DOHH2 (cell line): Measurements from ENCODE around the gene SLC29A1.

Experiments
- H3F3A ChIP-seq: fragments of 200-600 bp; sonication (generic), shearing (Covaris generic); 2 replicates; pipeline ENCODE4 v1.6.0; 2016; ENCODE audit warnings: antibody characterized with exemption, mild to moderate bottlenecking; ENCODE audit not compliant: control insufficient read depth, insufficient read depth
- H3K27ac ChIP-seq: fragments of 200-600 bp; sonication (generic); 2 replicates; pipeline ENCODE4 v1.5.1; 2014; ENCODE audit warnings: low read depth, mild to moderate bottlenecking, low read length, moderate library complexity
- H3K27me3 ChIP-seq: fragments of 200-600 bp; sonication (generic); 2 replicates; pipeline ENCODE4 v1.6.1; 2014; ENCODE audit warnings: mild to moderate bottlenecking, low read length, mixed read lengths; ENCODE audit not compliant: control insufficient read depth
- H3K36me3 ChIP-seq: fragments of 200-600 bp; sonication (generic); 2 replicates; pipeline ENCODE4 v1.6.1; 2014; ENCODE audit warnings: mild to moderate bottlenecking, low read length, moderate library complexity, mixed read lengths; ENCODE audit not compliant: control insufficient read depth
- H3K4me1 ChIP-seq: fragments of 200-600 bp; sonication (generic); 2 replicates; pipeline ENCODE4 v1.6.1; 2014; ENCODE audit warnings: mild to moderate bottlenecking, low read length, mixed read lengths; ENCODE audit not compliant: control insufficient read depth
- H3K4me2 ChIP-seq: fragments of 200-600 bp; sonication (generic); 2 replicates; pipeline ENCODE4 v1.6.0; 2014; ENCODE audit warnings: mild to moderate bottlenecking, low read length, moderate library complexity
- H3K4me3 ChIP-seq: fragments of 200-600 bp; sonication (generic); 2 replicates; pipeline ENCODE4 v1.5.1; 2014; ENCODE audit warnings: mild to moderate bottlenecking, low read length, mixed read lengths
- H3K79me2 ChIP-seq: fragments of 200-600 bp; sonication (generic); 2 replicates; pipeline ENCODE4 v1.6.1; 2014; ENCODE audit warnings: mild to moderate bottlenecking, low read length, mixed read lengths; ENCODE audit not compliant: control insufficient read depth
- H3K9me2 ChIP-seq: fragments of 200-600 bp; sonication (generic); replicated peaks from 2 replicates; pipeline ENCODE4 v1.6.1; 2014; ENCODE audit warnings: mild to moderate bottlenecking, low read length, mixed read lengths; ENCODE audit not compliant: control insufficient read depth
- H3K9me3 ChIP-seq: fragments of 200-600 bp; sonication (generic); 2 replicates; pipeline ENCODE4 v1.6.1; 2014; ENCODE audit warnings: antibody characterized with exemption, low read length, mixed read lengths; ENCODE audit not compliant: control insufficient read depth, insufficient read depth
- H4K20me1 ChIP-seq: fragments of 200-600 bp; sonication (generic); 2 replicates; pipeline ENCODE4 v1.6.0; 2014; ENCODE audit warnings: low read depth, mild to moderate bottlenecking, antibody characterized with exemption, low read length, moderate library complexity; ENCODE audit not compliant: control insufficient read depth, insufficient read depth
- CTCF ChIP-seq: fragments of 200-600 bp; sonication (generic); IDR thresholded peaks from one replicate; pipeline ENCODE4 v1.5.1; 2014; ENCODE audit warnings: antibody characterized with exemption, mild to moderate bottlenecking, low read depth, low read length; ENCODE audit not compliant: poor library complexity, severe bottlenecking
- EZH2phosphoT487 ChIP-seq: fragments of 200-600 bp; sonication (generic); IDR thresholded peaks from 2 replicates; pipeline ENCODE4 v1.6.1; 2017; ENCODE audit warnings: borderline replicate concordance, mild to moderate bottlenecking, antibody characterized with exemption, low read length, moderate library complexity, mixed read lengths

The SLC29A1 gene

DNA sequence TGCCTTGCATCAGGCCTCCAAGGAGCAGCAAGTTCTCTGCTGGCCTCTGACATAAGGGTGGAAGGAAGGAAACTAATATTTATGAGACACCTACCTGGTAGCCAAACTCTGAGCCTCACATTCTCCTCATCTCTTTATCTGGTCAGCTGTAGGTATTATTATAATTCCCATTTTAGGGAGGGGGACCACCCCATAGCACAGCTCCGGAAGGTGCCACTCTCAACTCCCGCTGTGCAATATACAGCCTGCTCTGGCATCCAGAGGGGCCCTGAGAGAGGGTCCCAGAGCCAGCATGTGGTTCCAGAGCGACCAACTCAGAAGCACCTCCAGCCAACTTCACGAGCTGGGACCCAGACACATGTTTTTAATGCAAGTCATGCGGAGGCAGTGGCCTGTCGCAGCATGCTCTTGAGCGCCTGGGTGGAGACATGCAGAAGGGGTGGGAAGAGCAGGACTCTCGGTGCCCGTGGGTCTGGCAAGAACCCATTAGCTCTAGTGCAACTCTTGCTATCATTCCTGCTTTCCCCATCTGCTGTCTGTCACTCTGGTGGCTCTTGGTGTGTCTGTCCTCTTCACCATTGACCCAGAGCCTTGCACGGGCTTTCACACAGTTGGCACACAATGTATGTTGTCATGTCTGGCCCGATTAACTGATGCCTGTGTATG lies 21.6 kb upstream of the SLC29A1 start:
- peaks cover 7% of the 10 kb centered on the region; the same call in 1 of the 2 replicates for H3K27me3 ChIP-seq
- H3F3A ChIP-seq: no peaks in the 10 kb centered on the region
- H3K27ac ChIP-seq: no peak overlapping the region
- no peak overlapping the region for H3K4me2 ChIP-seq
- no peaks in the 10 kb centered on the region for H3K9me2 ChIP-seq
- no peaks in the 10 kb centered on the region for H4K20me1 ChIP-seq
- no peaks in the 10 kb centered on the region for H3K9me3 ChIP-seq
- no peak for TF ChIP-seq EZH2phosphoT487
- TF ChIP-seq CTCF: no peak
- no peaks in the 10 kb centered on the region for H3K4me1 ChIP-seq
- H3K4me3 ChIP-seq: no peak overlapping the region
- no peaks in the 10 kb centered on the region for H3K79me2 ChIP-seq
- no peaks in the 10 kb centered on the region for H3K36me3 ChIP-seq

GRCh38 chr6:44202332-44202971 lies 20.9 kb upstream of the SLC29A1 start:
- Histone ChIP-seq H3F3A (no peaks in the 10 kb centered on the region), H3K4me3 (no peak overlapping the region), H3K36me3 (no peaks in the 10 kb centered on the region), H3K27me3 (peaks cover 7% of the 10 kb centered on the region; the same call in 1 of the 2 replicates), H3K4me2 (no peak overlapping the region), H3K9me3 (no peaks in the 10 kb centered on the region), H3K79me2 (no peaks in the 10 kb centered on the region), H3K27ac (no peak overlapping the region), H4K20me1 (no peaks in the 10 kb centered on the region), H3K9me2 (no peaks in the 10 kb centered on the region), H3K4me1 (no peaks in the 10 kb centered on the region)
- no peak for TF ChIP-seq EZH2phosphoT487
- TF ChIP-seq CTCF: no peak

DNA sequence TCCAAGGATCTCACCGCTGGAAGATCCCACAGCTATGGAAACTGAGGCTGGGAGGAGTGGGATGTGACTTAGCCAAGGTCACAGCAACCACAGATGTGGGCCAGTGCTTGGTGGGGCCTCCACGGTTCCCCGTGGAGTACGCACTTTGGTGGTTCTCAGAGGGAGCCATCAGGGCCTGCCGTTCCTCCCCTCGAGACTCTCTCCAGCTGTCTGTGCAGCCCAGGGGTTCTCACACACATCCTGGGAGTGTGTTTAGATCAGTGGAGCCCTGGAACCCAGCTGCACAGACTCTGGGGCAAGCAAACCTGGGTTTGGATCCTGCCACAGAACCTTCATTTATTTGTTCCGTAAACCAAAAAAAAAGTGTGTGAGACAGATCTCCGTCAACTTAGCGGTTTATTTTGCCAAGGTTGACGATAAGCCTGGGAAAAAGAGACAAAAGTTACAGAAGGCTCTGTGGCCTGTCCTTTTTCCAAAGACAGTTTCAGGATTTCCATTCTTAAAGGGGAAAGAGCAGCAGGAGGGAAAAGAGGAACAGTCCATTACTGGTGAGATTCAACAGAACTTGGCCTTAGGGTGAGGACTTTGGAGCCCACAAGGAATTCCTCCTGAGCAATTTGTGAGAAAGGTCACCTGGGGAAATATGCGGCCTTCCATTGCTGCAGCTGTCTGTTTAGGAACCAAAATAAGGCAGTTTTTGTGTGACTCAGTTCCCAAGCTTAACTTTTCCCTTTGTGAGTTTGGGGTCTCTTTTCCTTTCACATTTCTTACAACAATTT lies 20.2 kb upstream of the SLC29A1 start:
- Histone ChIP-seq H3K4me2 (no peak overlapping the region), H3K4me1 (no peaks in the 10 kb centered on the region), H3K9me2 (no peaks in the 10 kb centered on the region), H3K4me3 (no peak overlapping the region), H4K20me1 (no peaks in the 10 kb centered on the region), H3K9me3 (no peaks in the 10 kb centered on the region), H3K36me3 (no peaks in the 10 kb centered on the region), H3K79me2 (no peaks in the 10 kb centered on the region), H3F3A (no peaks in the 10 kb centered on the region), H3K27ac (no peak overlapping the region), H3K27me3 (peaks cover 7% of the 10 kb centered on the region; the same call in 1 of the 2 replicates)
- TF ChIP-seq EZH2phosphoT487 (no peak), CTCF (no peak)
